Hypothalamus (tissue), 51 donors: Measurements from ENCODE around the gene ELAVL3.
"Not testable (repeated sequence)": the region's sequence is repeated elsewhere in the genome, so short reads cannot be mapped to it uniquely, and the experiment has no call there.

Experiments used
- DNase-seq, 51 donors: peaks; one replicate each; lab custom pipeline; 2025; lab: John Stamatoyannopoulos, UW

Gene ELAVL3

GRCh38 chr19:11463391-11463790, 17.5 kb downstream of the ELAVL3 start:
- no peak for DNase-seq

GRCh38 chr19:11461453-11461852, 19.4 kb downstream of the ELAVL3 start:
- DNase-seq = no peak

GRCh38 chr19:11460207-11460606, 20.6 kb downstream of the ELAVL3 start:
- no peak for DNase-seq

GRCh38 chr19:11458912-11459311, 21.9 kb downstream of the ELAVL3 start:
- not testable (repeated sequence) for DNase-seq

- no peak for DNase-seq
Measured at GRCh38 chr19:11458236-11458900, 22.5 kb downstream of the ELAVL3 start.

- DNase-seq = no peak
Measured at GRCh38 chr19:11457831-11458230, 23.0 kb downstream of the ELAVL3 start.

GRCh38 chr19:11457115-11457514, 23.7 kb downstream of the ELAVL3 start:
- peak in 47 of 51 donors; percentile 12 to 94 (median 75) for DNase-seq

- no peak for DNase-seq
Measured at GRCh38 chr19:11456659-11457058, 24.2 kb downstream of the ELAVL3 start.

GRCh38 chr19:11455233-11455554, 25.7 kb downstream of the ELAVL3 start:
- DNase-seq = not testable (repeated sequence)

- DNase-seq = no peak
Measured at GRCh38 chr19:11453468-11454341, 27.1 kb downstream of the ELAVL3 start.

GRCh38 chr19:11452620-11453310, 28.1 kb downstream of the ELAVL3 start:
- peak in 5 of 51 donors; percentile 9 to 39 (median 25) for DNase-seq

GRCh38 chr19:11451871-11452619, 28.8 kb downstream of the ELAVL3 start:
- peak in 1 of 51 donors; percentile 4 for DNase-seq

- DNase-seq = no peak
Measured at GRCh38 chr19:11451327-11451870, 29.4 kb downstream of the ELAVL3 start.

GRCh38 chr19:11450570-11451326, 30.1 kb downstream of the ELAVL3 start:
- no peak for DNase-seq

GRCh38 chr19:11448923-11449554, 31.8 kb downstream of the ELAVL3 start:
- DNase-seq = no peak

- no peak for DNase-seq
Measured at GRCh38 chr19:11448410-11448809, 32.4 kb downstream of the ELAVL3 start.

GRCh38 chr19:11447347-11448262, 33.2 kb downstream of the ELAVL3 start:
- DNase-seq = no peak
